Measurements from ENCODE around the gene YIPF7.

DNA sequence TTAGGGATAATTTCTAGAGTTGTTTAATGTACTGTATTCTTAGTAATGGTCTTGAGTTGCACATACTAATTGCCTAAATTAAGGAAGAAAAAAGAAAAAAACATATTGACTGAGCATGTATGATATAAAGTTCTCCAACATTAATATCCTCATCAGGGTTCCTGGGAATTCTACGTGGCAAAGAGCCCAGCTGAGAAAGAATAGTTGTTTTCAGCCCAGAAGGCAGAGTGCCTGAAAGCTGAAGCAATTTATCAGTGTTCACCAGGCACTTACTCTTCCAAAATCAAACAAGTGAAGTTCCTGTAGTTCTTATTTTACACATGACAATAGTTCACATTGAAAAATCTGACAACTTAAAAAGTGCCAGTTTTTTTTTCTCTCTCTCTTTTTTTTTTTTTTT is 27.7 kb downstream of the YIPF7 start:
- TF ChIP-seq, protein P1, sequence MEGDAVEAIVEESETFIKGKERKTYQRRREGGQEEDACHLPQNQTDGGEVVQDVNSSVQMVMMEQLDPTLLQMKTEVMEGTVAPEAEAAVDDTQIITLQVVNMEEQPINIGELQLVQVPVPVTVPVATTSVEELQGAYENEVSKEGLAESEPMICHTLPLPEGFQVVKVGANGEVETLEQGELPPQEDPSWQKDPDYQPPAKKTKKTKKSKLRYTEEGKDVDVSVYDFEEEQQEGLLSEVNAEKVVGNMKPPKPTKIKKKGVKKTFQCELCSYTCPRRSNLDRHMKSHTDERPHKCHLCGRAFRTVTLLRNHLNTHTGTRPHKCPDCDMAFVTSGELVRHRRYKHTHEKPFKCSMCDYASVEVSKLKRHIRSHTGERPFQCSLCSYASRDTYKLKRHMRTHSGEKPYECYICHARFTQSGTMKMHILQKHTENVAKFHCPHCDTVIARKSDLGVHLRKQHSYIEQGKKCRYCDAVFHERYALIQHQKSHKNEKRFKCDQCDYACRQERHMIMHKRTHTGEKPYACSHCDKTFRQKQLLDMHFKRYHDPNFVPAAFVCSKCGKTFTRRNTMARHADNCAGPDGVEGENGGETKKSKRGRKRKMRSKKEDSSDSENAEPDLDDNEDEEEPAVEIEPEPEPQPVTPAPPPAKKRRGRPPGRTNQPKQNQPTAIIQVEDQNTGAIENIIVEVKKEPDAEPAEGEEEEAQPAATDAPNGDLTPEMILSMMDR (IDR thresholded peaks at IDR 0.05), result no peak
- TF ChIP-seq ZFX (IDR thresholded peaks at IDR 0.05; ENCODE audit: borderline replicate concordance), result no peak

Data from 22Rv1 (cell line).